ENCODE measurements around the gene KBTBD4.
"Not testable (repeated sequence)": the region's sequence is repeated elsewhere in the genome, so short reads cannot be mapped to it uniquely, and the experiment has no call there.

KBTBD4 gene

DNA sequence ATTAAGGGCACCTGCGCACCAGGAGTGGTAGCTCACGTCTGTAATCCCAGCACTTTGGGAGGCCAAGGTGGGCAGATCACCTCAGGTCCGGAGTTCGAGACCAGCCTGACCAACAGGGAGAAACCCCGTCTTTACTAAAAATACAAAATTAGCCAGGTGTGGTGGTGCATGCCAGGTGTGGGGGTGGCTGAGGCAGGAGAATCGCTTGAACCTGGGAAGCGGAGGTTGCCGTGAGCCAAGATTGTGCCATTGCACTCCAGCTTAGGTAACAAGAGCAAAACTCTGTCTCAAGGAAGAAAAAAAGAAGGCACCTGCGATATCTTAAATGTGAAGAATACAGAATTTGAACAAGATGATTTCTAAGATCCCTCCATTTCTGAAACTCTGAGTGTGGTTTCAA lies 52.7 kb downstream of the KBTBD4 start:
- H3K4me1 Mint-ChIP-seq: peaks cover 55% of the 10 kb centered on the region
- H3K27ac Mint-ChIP-seq (ENCODE audit: low read depth): peak overlapping the region; percentile 70
- H3K36me3 Mint-ChIP-seq (ENCODE audit: insufficient read depth): peaks cover 17% of the 10 kb centered on the region
- not testable (repeated sequence) for ATAC-seq (replicated peaks; ENCODE audit: extremely low read depth, poor library complexity, severe bottlenecking); H3K9me3 Mint-ChIP-seq; H3K27me3 Mint-ChIP-seq; DNase-seq (ENCODE audit: low spot score in 2 of 2)
- H3K4me3 Mint-ChIP-seq: peak overlapping the region; percentile 54

- Mint-ChIP-seq H3K4me1 (peaks cover 53% of the 10 kb centered on the region), H3K36me3 (ENCODE audit: insufficient read depth) (peaks cover 18% of the 10 kb centered on the region), H3K27ac (ENCODE audit: low read depth) (peak overlapping the region; percentile 81), H3K4me3 (peak overlapping the region; percentile 62), H3K27me3 (no peaks in the 10 kb centered on the region), H3K9me3 (no peaks in the 10 kb centered on the region)
- peak; percentile 26 for ATAC-seq (replicated peaks; ENCODE audit: extremely low read depth, poor library complexity, severe bottlenecking)
- no peak for DNase-seq (ENCODE audit: low spot score in 2 of 2)
These were observed 54.4 kb downstream of the KBTBD4 start for GRCh38 chr11:47524291-47524874.

DNA sequence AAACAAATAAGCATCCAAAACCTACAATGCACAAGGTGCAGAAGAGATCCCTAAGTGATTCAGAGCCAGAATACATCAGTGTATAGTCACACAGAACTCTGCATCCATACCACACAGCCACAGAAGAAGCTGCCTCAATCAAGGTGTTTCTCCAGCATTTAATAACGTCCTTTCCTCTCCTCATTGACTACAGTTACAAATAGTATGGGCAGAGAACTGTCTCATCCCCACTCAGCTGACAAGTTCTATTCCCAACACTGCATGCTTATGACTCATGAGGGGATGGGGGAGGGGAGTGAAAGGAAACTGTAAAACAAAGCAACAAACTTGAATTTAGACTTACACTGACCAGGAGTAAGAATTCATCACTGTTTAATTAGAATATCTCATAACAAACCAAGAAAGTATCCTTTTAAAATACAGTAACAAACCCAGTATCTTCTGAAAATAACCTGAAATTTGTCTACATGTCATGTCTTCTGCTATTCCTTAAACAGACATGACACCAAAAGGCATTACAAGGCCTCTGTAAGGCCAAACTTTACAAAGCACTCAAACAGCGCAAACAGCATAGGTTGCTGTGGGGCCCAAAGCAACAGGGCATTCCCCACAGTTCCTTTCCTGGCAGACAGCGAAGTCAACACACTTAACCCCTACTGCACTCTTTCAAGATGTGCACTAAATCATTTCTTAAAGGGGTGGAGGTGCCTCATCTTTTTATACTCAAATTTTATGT lies 55.1 kb downstream of the KBTBD4 start:
- Mint-ChIP-seq H3K27me3 (no peaks in the 10 kb centered on the region), H3K9me3 (no peaks in the 10 kb centered on the region), H3K4me1 (peaks cover 57% of the 10 kb centered on the region), H3K4me3 (peak overlapping the region; percentile 62), H3K27ac (ENCODE audit: low read depth) (peak overlapping the region; percentile 81), H3K36me3 (ENCODE audit: insufficient read depth) (peaks cover 15% of the 10 kb centered on the region)
- no peak for DNase-seq (ENCODE audit: low spot score in 2 of 2)
- ATAC-seq (replicated peaks; ENCODE audit: extremely low read depth, poor library complexity, severe bottlenecking): peak; percentile 79
